ENCODE measurements around the gene TMEM51. TPM values are rescaled to one million over a fixed set of nuclear protein-coding genes. Genes with fewer than 3 reads are reported as not detected.
"Not testable (repeated sequence)": the region's sequence is repeated elsewhere in the genome, so short reads cannot be mapped to it uniquely, and the experiment has no call there.

TMEM51 gene
- total RNA-seq, 1 experiment from 2014 or later, result 10.4 TPM

DNA sequence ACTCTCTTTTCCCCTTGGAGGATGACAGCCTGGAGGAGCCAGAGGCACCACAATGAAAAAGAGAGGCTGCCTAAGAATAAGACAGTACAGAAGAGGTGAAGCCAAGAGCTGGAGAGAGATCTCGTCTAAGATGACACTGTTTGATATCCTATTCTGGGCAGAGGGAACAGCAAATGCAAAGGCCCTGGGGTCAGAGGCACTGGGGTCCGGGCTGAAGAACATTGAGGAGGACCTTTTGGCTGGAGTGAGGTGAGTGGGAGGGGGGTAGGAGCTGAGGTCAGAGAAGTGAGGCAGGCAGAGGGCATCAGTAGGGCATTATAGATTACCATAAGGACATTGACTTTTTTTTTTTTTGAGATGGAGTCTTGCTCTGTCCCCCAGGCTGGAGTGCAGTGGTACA, 19.3 kb upstream of the TMEM51 start:
- no peak for DNase-seq (ENCODE audit: low spot score)
- ChIA-PET POLR2A (no interaction called here), CTCF (interaction anchor here (0.7 kb wide), 1 partner anchor 138 kb away, joined by 3 read pairs; no protein-coding TSS in a partner anchor)

DNA sequence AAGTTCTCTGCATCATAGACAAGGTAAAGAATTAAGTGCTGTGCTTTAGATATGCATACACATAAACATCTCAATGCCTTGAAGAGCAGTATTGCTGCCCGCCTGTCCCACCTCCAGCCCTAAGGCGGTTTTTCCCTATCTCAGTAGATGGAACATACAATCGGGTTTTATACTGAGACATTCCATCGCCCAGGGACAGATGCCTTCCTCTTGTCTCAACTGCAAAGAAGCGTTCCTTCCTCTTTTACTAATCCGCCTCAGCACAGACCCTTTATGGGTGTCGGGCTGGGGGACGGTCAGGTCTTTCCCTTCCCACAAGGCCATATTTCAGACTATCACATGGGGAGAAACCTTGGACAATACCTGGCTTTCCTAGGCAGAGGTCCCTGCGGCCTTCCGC, 17.9 kb upstream of the TMEM51 start:
- ATAC-seq; H3K27me3 Mint-ChIP-seq (ENCODE audit: low read depth); DNase-seq (ENCODE audit: low spot score); POLR2A ChIA-PET; H3K4me3 Mint-ChIP-seq; H3K9me3 Mint-ChIP-seq; H3K36me3 Mint-ChIP-seq: not testable (repeated sequence)
- Mint-ChIP-seq H3K4me1 (peaks cover 19% of the 10 kb centered on the region), H3K27ac (0 out of 2 replicates have a peak overlapping the region, but pooled peaks have one; percentile 23)
- CTCF ChIA-PET, result interaction anchor here (1.0 kb wide), 1 partner anchor 136 kb away, joined by 3 read pairs; no protein-coding TSS in a partner anchor

More for the DNA sequence above, 19.3 kb upstream of the TMEM51 start:
- Mint-ChIP-seq H3K27ac (no peak overlapping the region), H3K36me3 (peaks cover 7% of the 10 kb centered on the region), H3K4me1 (peaks cover 8% of the 10 kb centered on the region), H3K27me3 (ENCODE audit: low read depth) (peaks cover 7% of the 10 kb centered on the region), H3K9me3 (peaks cover 22% of the 10 kb centered on the region), H3K4me3 (no peak overlapping the region)
- no peak for ATAC-seq
- TF ChIP-seq ELF4 (CRISPR knock-in tag; IDR thresholded peaks at IDR 0.05; ENCODE audit: low read depth) (no peak), EMX1 (CRISPR knock-in tag; IDR thresholded peaks at IDR 0.05) (no peak), ETV6 (CRISPR knock-in tag; IDR thresholded peaks at IDR 0.05) (no peak), SMAD3 (CRISPR knock-in tag; IDR thresholded peaks at IDR 0.05; ENCODE audit: borderline replicate concordance) (no peak), FOXP1 (CRISPR knock-in tag; IDR thresholded peaks at IDR 0.05; ENCODE audit: borderline replicate concordance) (no peak), NFYB (CRISPR knock-in tag; conservative IDR thresholded peaks at IDR 0.05; ENCODE audit: low read depth) (no peak), NR3C1 (CRISPR knock-in tag; conservative IDR thresholded peaks at IDR 0.05; ENCODE audit: low read depth) (no peak), CREB1 (CRISPR knock-in tag; IDR thresholded peaks at IDR 0.05) (no peak), TEAD4 (CRISPR knock-in tag; IDR thresholded peaks at IDR 0.05) (no peak)
- TF ChIP-seq, protein P1, sequence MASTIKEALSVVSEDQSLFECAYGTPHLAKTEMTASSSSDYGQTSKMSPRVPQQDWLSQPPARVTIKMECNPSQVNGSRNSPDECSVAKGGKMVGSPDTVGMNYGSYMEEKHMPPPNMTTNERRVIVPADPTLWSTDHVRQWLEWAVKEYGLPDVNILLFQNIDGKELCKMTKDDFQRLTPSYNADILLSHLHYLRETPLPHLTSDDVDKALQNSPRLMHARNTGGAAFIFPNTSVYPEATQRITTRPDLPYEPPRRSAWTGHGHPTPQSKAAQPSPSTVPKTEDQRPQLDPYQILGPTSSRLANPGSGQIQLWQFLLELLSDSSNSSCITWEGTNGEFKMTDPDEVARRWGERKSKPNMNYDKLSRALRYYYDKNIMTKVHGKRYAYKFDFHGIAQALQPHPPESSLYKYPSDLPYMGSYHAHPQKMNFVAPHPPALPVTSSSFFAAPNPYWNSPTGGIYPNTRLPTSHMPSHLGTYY (CRISPR knock-in tag; IDR thresholded peaks at IDR 0.05), result no peak
- TF ChIP-seq, protein P2, sequence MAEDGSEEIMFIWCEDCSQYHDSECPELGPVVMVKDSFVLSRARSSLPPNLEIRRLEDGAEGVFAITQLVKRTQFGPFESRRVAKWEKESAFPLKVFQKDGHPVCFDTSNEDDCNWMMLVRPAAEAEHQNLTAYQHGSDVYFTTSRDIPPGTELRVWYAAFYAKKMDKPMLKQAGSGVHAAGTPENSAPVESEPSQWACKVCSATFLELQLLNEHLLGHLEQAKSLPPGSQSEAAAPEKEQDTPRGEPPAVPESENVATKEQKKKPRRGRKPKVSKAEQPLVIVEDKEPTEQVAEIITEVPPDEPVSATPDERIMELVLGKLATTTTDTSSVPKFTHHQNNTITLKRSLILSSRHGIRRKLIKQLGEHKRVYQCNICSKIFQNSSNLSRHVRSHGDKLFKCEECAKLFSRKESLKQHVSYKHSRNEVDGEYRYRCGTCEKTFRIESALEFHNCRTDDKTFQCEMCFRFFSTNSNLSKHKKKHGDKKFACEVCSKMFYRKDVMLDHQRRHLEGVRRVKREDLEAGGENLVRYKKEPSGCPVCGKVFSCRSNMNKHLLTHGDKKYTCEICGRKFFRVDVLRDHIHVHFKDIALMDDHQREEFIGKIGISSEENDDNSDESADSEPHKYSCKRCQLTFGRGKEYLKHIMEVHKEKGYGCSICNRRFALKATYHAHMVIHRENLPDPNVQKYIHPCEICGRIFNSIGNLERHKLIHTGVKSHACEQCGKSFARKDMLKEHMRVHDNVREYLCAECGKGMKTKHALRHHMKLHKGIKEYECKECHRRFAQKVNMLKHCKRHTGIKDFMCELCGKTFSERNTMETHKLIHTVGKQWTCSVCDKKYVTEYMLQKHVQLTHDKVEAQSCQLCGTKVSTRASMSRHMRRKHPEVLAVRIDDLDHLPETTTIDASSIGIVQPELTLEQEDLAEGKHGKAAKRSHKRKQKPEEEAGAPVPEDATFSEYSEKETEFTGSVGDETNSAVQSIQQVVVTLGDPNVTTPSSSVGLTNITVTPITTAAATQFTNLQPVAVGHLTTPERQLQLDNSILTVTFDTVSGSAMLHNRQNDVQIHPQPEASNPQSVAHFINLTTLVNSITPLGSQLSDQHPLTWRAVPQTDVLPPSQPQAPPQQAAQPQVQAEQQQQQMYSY (CRISPR knock-in tag; IDR thresholded peaks at IDR 0.05), result no peak
- TF ChIP-seq, protein P3, sequence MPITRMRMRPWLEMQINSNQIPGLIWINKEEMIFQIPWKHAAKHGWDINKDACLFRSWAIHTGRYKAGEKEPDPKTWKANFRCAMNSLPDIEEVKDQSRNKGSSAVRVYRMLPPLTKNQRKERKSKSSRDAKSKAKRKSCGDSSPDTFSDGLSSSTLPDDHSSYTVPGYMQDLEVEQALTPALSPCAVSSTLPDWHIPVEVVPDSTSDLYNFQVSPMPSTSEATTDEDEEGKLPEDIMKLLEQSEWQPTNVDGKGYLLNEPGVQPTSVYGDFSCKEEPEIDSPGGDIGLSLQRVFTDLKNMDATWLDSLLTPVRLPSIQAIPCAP (CRISPR knock-in tag; IDR thresholded peaks at IDR 0.05), result no peak

DNA sequence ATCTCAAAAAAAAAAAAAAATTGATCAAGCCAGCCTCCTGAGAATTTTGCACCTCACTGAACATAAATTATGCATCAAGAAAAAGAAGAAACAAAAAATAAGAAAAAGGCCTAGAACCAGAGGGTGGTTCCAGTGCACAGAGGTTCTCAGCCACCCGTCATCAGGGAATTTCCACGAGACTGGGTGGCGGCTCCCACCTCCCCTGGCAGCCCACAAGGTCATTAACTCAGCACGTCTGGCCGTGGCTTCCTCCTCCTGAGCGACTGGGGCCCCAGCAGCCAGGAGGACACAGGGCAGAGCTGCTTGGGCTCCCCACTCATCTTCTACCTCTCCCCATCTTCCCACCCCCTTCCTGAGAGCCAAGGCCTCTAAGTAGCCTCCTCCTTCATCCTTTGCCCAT, 15.7 kb upstream of the TMEM51 start:
- no peak for ATAC-seq
- no peaks in the 10 kb centered on the region for H3K36me3 Mint-ChIP-seq
- H3K9me3 Mint-ChIP-seq, result peaks cover 9% of the 10 kb centered on the region; the same call in 1 of the 2 replicates
- peaks cover 20% of the 10 kb centered on the region for H3K4me1 Mint-ChIP-seq
- H3K27ac Mint-ChIP-seq, result no peak overlapping the region
- ChIA-PET POLR2A (no interaction called here), CTCF (interaction anchor here (0.7 to 1.9 kb wide), 2 partner anchors 9 to 14 kb away, joined by 3 to 10 read pairs; no protein-coding TSS in a partner anchor)
- H3K27me3 Mint-ChIP-seq (ENCODE audit: low read depth), result peaks cover 5% of the 10 kb centered on the region; the same call in 1 of the 2 replicates
- no peak for DNase-seq (ENCODE audit: low spot score)
- no peak overlapping the region for H3K4me3 Mint-ChIP-seq
- TF ChIP-seq TCF7 (CRISPR knock-in tag; IDR thresholded peaks at IDR 0.05; ENCODE audit: low read depth) (no peak), CREM (CRISPR knock-in tag; IDR thresholded peaks at IDR 0.05) (no peak), MYBL2 (CRISPR knock-in tag; IDR thresholded peaks at IDR 0.05) (no peak), JAZF1 (CRISPR knock-in tag; IDR thresholded peaks at IDR 0.05) (no peak), ZNF317 (CRISPR knock-in tag; IDR thresholded peaks at IDR 0.05; ENCODE audit: borderline replicate concordance, low read depth) (no peak), TEAD4 (CRISPR knock-in tag; IDR thresholded peaks at IDR 0.05) (no peak), NR1H2 (CRISPR knock-in tag; IDR thresholded peaks at IDR 0.05) (no peak), TEAD1 (CRISPR knock-in tag; IDR thresholded peaks at IDR 0.05) (no peak), ZNF121 (CRISPR knock-in tag; IDR thresholded peaks at IDR 0.05) (no peak)
- TF ChIP-seq, protein P4, sequence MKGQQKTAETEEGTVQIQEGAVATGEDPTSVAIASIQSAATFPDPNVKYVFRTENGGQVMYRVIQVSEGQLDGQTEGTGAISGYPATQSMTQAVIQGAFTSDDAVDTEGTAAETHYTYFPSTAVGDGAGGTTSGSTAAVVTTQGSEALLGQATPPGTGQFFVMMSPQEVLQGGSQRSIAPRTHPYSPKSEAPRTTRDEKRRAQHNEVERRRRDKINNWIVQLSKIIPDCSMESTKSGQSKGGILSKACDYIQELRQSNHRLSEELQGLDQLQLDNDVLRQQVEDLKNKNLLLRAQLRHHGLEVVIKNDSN (CRISPR knock-in tag; IDR thresholded peaks at IDR 0.05), result no peak
- TF ChIP-seq, protein P5, sequence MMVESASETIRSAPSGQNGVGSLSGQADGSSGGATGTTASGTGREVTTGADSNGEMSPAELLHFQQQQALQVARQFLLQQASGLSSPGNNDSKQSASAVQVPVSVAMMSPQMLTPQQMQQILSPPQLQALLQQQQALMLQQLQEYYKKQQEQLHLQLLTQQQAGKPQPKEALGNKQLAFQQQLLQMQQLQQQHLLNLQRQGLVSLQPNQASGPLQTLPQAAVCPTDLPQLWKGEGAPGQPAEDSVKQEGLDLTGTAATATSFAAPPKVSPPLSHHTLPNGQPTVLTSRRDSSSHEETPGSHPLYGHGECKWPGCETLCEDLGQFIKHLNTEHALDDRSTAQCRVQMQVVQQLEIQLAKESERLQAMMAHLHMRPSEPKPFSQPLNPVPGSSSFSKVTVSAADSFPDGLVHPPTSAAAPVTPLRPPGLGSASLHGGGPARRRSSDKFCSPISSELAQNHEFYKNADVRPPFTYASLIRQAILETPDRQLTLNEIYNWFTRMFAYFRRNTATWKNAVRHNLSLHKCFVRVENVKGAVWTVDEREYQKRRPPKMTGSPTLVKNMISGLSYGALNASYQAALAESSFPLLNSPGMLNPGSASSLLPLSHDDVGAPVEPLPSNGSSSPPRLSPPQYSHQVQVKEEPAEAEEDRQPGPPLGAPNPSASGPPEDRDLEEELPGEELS (CRISPR knock-in tag; IDR thresholded peaks at IDR 0.05), result no peak
